Measurements from ENCODE around the gene ZNF19.

DNA sequence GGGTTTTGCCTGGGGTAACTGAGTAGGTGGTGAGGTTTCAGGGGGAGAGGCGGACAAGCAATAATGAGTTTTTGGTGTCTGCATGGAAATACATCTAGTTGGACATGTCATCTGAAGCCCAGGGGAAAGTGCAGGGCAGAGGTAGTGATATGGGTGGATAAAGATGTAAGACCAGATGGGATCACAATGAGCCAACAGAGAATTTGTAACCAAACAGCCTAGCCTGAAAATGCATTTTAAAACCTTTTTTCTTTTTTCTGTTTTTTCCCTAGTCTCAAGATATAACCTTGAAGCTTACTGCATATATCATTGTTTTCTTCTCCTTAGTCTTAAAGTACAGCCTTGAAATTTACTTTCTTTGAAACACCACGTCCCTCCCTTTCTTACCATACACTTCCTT is 3.7 kb upstream of the ZNF19 start:
- no peak for TF ChIP-seq EP300 (IDR thresholded peaks at IDR 0.05; ENCODE audit: borderline replicate concordance)
- no peak for TF ChIP-seq CEBPB (IDR thresholded peaks at IDR 0.05)
- TF ChIP-seq, protein P1, sequence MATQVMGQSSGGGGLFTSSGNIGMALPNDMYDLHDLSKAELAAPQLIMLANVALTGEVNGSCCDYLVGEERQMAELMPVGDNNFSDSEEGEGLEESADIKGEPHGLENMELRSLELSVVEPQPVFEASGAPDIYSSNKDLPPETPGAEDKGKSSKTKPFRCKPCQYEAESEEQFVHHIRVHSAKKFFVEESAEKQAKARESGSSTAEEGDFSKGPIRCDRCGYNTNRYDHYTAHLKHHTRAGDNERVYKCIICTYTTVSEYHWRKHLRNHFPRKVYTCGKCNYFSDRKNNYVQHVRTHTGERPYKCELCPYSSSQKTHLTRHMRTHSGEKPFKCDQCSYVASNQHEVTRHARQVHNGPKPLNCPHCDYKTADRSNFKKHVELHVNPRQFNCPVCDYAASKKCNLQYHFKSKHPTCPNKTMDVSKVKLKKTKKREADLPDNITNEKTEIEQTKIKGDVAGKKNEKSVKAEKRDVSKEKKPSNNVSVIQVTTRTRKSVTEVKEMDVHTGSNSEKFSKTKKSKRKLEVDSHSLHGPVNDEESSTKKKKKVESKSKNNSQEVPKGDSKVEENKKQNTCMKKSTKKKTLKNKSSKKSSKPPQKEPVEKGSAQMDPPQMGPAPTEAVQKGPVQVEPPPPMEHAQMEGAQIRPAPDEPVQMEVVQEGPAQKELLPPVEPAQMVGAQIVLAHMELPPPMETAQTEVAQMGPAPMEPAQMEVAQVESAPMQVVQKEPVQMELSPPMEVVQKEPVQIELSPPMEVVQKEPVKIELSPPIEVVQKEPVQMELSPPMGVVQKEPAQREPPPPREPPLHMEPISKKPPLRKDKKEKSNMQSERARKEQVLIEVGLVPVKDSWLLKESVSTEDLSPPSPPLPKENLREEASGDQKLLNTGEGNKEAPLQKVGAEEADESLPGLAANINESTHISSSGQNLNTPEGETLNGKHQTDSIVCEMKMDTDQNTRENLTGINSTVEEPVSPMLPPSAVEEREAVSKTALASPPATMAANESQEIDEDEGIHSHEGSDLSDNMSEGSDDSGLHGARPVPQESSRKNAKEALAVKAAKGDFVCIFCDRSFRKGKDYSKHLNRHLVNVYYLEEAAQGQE (IDR thresholded peaks at IDR 0.05; ENCODE audit: low read depth): no peak
- TF ChIP-seq EGR1 (IDR thresholded peaks at IDR 0.05): no peak
- TF ChIP-seq ZBTB7A (IDR thresholded peaks at IDR 0.05; ENCODE audit: low read depth): no peak
- no peak for TF ChIP-seq YY1 (IDR thresholded peaks at IDR 0.05; ENCODE audit: low read depth)

Measured in Ishikawa (cell line).